Activated T-helper 9 cell treated with anti-CD3 and anti-CD28 coated beads, Interleukin-2, amount 50 U/mL, for 16 hours (primary cell): Measurements from ENCODE around the gene CSH1.
A peak's percentile ranks its signal among the peaks of the same experiment; 100 is the strongest.
"Not testable (repeated sequence)": the region's sequence is repeated elsewhere in the genome, so short reads cannot be mapped to it uniquely, and the experiment has no call there.

Experiments
- DNase-seq: peaks from one replicate; pipeline ENCODE4 v3.0.0-alpha.2; 2020; ENCODE audit warnings: low read depth

Gene CSH1

GRCh38 chr17:63896524-63897354 lies at the start of gene CSH1:
Gene CSH1 (minus strand): TSS chr17:63896574. CDS start chr17:63896511, 63 bp downstream.
- not testable (repeated sequence) for DNase-seq

DNA sequence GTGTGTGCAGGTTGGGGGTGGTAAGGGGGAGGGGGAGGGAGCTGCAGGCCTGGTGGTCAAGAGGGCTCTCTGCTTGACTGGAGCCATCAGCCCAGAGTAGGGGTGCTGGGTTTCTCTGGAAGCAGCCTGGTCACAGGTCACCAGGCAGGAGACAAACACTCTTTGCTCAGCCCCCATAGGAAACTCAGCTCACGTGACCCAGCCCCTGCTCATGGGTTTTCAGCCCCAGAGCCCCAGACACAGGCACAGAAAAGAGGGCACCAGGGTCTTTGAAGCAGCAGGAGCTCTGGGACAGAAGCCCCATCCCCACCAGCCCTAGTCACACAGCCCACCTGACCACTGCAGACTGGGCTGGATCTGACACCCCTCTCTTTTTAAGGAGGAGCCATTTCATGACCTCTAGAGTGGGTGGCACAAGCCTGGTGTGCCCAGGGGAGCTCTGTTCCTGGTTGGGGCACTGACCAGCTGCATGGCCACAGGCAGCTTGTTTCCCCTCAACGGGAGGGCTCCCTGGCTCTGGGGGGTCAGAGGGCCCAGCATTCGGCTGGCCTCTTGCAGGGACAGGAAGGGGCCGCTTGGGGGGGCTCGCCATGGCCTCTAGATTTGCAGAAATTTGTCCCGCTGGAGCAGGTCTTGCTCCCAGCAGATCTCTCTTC lies 49.5 kb upstream of the CSH1 start:
- DNase-seq, result no peak

GRCh38 chr17:63944736-63945499 lies 48.5 kb upstream of the CSH1 start:
- no peak for DNase-seq

GRCh38 chr17:63943745-63944144 lies 47.4 kb upstream of the CSH1 start:
- no peak for DNase-seq

- DNase-seq, result no peak
Observed at GRCh38 chr17:63942309-63942985, 46.1 kb upstream of the CSH1 start.

DNA sequence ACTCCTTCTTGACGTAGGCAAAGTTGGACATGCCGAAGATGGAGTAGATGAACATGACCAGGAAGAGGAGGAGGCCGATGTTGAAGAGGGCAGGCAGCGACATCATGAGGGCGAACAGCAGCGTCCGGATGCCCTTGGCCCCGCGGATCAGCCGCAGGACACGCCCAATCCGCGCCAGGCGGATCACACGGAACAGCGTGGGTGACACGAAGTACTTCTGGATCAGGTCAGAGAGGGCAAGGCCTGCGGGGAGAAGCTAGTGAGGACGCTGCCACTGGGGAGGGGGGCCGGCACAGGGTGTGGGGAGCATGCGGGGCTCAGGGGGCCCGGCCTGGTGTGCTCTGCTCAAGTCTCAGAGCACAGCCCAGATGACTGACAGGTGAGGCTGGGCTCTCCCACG lies 45.4 kb upstream of the CSH1 start:
- DNase-seq, result no peak

DNA sequence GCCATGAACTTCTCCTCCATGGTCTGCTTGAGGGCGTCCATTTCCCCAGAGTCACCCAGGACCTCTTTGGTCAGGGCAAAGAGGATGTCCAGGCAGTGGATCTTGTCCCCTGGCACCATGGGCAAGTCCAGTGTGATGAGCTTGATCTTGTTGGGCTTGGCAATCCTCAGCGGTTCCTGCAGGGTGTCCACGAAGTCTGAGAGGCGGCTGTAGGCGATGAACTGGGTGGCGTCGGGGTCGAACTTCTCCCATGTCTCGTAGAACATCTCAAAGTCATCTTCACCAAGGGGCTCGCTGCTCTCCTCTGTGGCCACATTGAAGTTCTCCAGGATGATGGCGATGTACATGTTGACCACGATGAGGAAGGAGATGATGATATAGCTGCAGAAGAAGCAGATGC lies 44.8 kb upstream of the CSH1 start:
- no peak for DNase-seq

DNA sequence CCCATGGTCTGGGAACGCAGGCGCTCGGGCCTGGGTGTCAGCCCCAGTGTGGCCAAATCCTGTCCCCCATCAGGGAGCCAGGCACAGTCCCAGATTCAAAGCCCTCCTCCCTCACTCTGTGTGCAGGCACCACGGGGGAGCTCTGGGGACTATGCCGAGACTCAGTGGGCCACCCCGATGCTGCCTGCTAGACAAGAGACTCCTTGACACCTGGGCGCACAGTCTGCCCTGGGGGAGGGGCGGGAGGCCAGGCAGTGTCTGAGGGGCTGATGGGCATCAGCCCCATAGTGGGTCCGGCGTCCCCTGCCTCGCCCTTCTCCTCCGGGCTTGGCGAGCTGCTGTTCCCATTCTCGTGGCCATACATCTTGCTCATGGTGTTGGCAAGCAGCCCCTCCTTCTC lies 44.2 kb upstream of the CSH1 start:
- DNase-seq, result no peak

- DNase-seq, result no peak
Observed at GRCh38 chr17:63939884-63940283, 43.5 kb upstream of the CSH1 start.

DNA sequence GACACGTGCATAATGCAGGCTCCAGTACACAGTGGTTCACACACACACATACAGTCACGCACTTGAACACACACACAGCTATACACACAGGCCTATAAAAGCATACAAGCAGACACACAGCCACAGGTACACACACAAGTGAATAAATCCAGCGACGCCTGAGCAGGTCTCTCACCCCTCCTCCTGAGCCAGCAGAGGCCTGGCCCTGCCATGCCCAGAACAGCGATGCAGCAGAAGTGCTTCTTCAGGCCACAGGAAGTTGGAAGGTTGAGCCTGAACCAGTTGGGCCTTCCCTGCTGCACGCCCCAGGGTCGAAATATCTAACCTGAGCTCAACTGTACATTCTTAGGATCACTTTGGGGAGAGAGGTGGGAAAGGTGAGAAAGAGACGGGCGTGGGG lies 43.0 kb upstream of the CSH1 start:
- DNase-seq, result no peak

DNA sequence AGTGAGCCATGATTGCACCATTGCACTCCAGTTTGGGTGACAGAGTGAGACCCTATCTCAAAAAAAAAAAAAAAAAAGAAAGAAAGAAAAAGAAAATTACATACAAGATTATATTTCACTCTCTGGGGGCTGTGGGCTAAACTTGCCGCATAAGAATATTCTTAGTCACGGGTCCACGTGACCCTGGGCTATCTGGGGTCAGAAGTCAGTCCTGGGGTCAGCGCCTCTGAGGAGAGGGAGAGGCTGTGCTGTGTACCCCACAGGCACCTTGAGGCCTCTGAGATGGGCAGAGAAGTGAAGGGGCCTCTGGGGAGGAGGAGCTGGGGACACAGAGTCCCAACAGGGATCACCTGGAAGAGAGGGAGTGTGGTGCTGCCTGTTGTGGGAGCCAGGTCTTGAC lies 41.5 kb upstream of the CSH1 start:
- no peak for DNase-seq

- DNase-seq, result no peak
Observed at GRCh38 chr17:63937319-63937718, 40.9 kb upstream of the CSH1 start.

DNA sequence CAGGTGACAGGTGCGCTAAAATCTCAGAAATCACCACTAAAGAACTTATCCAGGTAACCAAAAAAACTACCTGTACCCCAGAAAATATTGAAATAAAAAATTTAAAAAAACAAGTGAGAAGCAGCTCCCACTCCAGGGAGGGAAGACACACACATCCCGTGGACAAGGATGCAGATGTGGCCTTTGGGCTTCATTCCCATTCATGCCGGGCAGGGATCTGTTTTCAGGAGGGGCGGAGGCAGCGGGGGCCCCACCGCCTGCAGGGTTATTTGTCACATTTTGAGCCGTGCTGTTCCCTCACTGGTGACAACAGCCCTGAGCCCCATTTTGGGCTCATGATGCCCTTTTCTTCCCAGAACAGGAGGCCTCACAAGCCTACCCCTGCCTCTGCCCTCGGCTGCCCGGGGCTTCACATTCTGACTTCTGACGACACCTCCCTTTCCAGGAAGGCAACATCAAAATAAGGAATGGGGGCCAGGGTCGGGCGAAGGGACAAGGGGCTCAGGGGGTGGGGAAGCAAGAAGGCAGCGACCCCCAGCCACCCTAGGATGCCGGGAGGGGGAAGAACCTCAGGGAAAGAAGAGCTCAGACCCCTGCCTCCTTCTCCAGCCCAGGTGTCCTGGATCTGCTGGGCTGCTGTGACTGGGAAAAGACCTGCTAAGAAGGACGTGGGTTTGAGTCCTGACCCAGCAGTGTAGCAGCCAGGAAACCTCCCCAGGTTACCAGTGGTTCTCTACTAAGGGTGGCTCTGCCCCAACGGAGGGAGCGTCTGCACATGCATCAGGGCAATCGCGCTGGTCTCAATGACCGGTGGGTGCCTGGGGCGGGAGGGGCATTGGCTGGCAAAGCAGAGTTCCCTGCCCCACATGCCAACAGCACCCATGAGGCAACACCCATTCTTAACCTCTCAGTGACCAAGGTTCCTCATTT lies 38.1 kb upstream of the CSH1 start:
- DNase-seq, result no peak

- DNase-seq, result no peak
Observed at GRCh38 chr17:63933598-63933997, 37.2 kb upstream of the CSH1 start.

GRCh38 chr17:63932721-63933120 lies 36.3 kb upstream of the CSH1 start:
- DNase-seq, result no peak

- DNase-seq, result no peak
Observed at GRCh38 chr17:63931981-63932561, 35.7 kb upstream of the CSH1 start, which contains the start of gene CD79B. Gene CD79B (minus strand): TSS chr17:63932331. CDS start chr17:63932261, 70 bp downstream.

DNA sequence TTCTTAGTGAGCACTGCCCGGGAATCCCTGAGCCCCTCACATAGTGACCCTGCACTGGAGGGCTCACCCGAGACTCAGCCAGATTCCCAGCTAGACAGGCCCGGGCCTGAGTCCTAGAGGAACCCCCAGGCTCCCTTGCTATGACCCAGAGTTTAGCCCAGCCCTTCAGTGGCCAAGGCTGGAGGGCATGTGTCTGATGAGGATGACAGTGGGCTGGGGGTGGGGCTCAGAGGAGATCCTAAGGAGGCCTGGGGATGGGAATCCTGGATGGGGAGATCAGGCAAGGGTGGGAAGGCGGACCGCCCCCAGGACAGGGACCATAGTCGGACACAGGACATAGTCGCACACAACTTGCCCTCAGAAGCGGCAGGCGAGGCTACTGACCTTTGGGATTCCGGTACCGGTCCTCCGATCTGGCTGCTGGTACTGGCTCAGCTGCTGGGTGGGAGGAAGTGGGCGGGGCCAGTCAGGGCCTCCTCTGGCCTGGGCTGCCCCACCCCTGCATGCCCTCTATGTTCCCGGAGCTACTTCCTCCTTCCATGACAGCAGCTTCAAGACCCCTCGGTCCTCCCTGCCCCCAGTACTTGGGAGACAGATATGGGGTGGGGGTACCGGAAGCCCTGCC lies 34.7 kb upstream of the CSH1 start:
- peak; percentile 43 for DNase-seq

DNA sequence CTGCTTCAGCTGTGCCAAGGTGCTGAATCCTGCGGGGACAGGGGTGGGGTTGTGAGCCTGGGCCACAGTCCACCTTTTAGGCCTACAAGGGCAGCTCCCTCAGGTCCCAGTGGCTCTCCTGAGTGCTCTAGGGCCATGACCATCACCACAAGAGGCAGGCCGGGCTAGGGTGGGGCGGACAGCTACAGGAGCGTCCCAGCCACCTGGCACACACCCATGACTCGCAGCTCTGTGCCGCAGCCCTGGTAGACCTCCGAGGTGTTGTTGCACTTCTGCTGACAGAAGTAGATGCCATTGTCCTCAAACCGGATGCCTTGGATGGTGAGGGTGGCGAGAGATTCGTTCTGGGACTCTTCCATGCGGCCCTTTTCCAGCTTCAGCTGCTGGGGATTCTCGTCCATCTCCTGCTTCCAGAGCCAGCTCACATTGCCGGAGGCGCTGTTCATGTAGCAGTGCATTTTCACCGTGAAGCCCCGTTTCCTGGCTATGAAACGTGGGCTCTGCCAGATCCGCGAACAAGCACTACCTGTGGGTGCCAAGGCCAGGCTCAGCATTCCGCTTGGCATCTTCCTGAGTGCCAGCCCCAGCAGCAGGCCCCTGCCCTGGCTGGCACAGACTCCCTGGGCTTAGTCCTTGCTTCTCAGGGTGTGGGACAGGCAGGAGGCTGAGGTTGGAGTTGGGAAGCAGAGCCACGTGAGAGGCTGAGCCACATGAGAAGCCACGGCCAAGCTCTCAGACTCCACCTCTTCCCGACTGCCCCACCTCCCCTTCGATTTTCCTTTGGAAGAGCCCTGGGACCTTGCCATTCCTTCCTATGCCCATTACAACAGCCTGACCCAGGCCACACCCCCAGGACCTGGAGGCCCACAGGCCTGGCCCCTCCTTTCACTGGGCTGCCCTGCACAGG lies 33.7 kb upstream of the CSH1 start:
- no peak for DNase-seq
